Glomerular visceral epithelial cell (primary cell): ENCODE results near the gene AUTS2.
"Not testable (repeated sequence)": the region's sequence is repeated elsewhere in the genome, so short reads cannot be mapped to it uniquely, and the experiment has no call there.

ENCODE experiments used
- DNase-seq: peaks from one replicate; pipeline ENCODE4 v3.0.0-alpha.2; 2016; ENCODE audit errors: extremely low spot score

Gene AUTS2

GRCh38 chr7:70577078-70577477, 978.8 kb downstream of the AUTS2 start:
- no peak for DNase-seq

- no peak for DNase-seq
These were observed 979.9 kb downstream of the AUTS2 start for GRCh38 chr7:70578131-70578530.

GRCh38 chr7:70579397-70580097, 981.3 kb downstream of the AUTS2 start:
- no peak for DNase-seq

- no peak for DNase-seq
These were observed 981.9 kb downstream of the AUTS2 start for GRCh38 chr7:70580161-70580560.

- no peak for DNase-seq
These were observed 984.9 kb downstream of the AUTS2 start for GRCh38 chr7:70582927-70583895.

GRCh38 chr7:70583965-70584883, 985.9 kb downstream of the AUTS2 start:
- DNase-seq = no peak

- DNase-seq = no peak
These were observed 986.8 kb downstream of the AUTS2 start for GRCh38 chr7:70585071-70585470.

GRCh38 chr7:70586822-70587221, 988.5 kb downstream of the AUTS2 start:
- DNase-seq = no peak

- DNase-seq = no peak
These were observed 989.5 kb downstream of the AUTS2 start for GRCh38 chr7:70587739-70588138.

GRCh38 chr7:70588191-70588921, 990.1 kb downstream of the AUTS2 start:
- no peak for DNase-seq

GRCh38 chr7:70589010-70589409, 990.7 kb downstream of the AUTS2 start:
- no peak for DNase-seq

- DNase-seq = no peak
These were observed 991.3 kb downstream of the AUTS2 start for GRCh38 chr7:70589590-70589989.

- no peak for DNase-seq
These were observed 992.0 kb downstream of the AUTS2 start for GRCh38 chr7:70590126-70590854.

GRCh38 chr7:70591643-70592042, 993.4 kb downstream of the AUTS2 start:
- DNase-seq = no peak

GRCh38 chr7:70592171-70592570, 993.9 kb downstream of the AUTS2 start:
- DNase-seq = no peak

- no peak for DNase-seq
These were observed 995.9 kb downstream of the AUTS2 start for GRCh38 chr7:70594170-70594569.

GRCh38 chr7:70594885-70595284, 996.6 kb downstream of the AUTS2 start:
- DNase-seq = not testable (repeated sequence)

- DNase-seq = no peak
These were observed 997.1 kb downstream of the AUTS2 start for GRCh38 chr7:70595370-70595754.

GRCh38 chr7:70595755-70596597, 997.7 kb downstream of the AUTS2 start:
- no peak for DNase-seq

GRCh38 chr7:70596598-70596913, 998.3 kb downstream of the AUTS2 start:
- no peak for DNase-seq
